K562 (cell line): ENCODE data around the gene CERS6. TPM values are rescaled to one million over a fixed set of nuclear protein-coding genes. Genes with fewer than 3 reads are reported as not detected.

Source experiments
- EP300 ChIP-seq: IDR thresholded peaks from 2 replicates; pipeline ENCODE4 v1.6.1; 2012; ENCODE audit warnings: low read length, improper control_type of control experiment
- GABPA ChIP-seq: fragments of 200-800 bp; sonication (Bioruptor generic); conservative IDR thresholded peaks from 2 replicates; pipeline ENCODE4 v1.6.1; 2016; ENCODE audit warnings: low read depth, missing genetic modification characterization, missing compliant biosample characterization
- HDAC3 ChIP-seq: fragments of 450-650 bp; IDR thresholded peaks from 2 replicates; pipeline ENCODE4 v1.6.1; 2018; ENCODE audit warnings: borderline replicate concordance, mild to moderate bottlenecking, moderate library complexity; ENCODE audit not compliant: partially characterized antibody
- HSF4 ChIP-seq: fragments of 250-450 bp; sonication (Bioruptor Pico); IDR thresholded peaks from 2 replicates; pipeline ENCODE4 v2.1.2; 2022; ENCODE audit warnings: mild to moderate bottlenecking, moderate library complexity, borderline replicate concordance
- KDM1A ChIP-seq, 2 experiments: fragments of 450-650 bp; IDR thresholded peaks; 2 replicates each; pipeline ENCODE4 v1.6.1; 2016; ENCODE audit warnings: mild to moderate bottlenecking in 2 of 2
- MAFG ChIP-seq: fragments of 450-650 bp; conservative IDR thresholded peaks from 2 replicates; pipeline ENCODE4 v1.6.1; 2016; ENCODE audit warnings: missing genetic modification characterization, missing compliant biosample characterization
- MEIS2 ChIP-seq: fragments of 450-650 bp; IDR thresholded peaks from 2 replicates; pipeline ENCODE4 v1.6.1; 2014; ENCODE audit warnings: mild to moderate bottlenecking; ENCODE audit not compliant: partially characterized antibody
- MYNN ChIP-seq, 2 experiments: sonication (generic); formaldehyde crosslinking in 1 of 2; IDR thresholded peaks; 2 replicates each; pipeline versions ENCODE4 v1.5.0 to v1.6.1; 2016 to 2020; ENCODE audit warnings: antibody characterized with exemption in 1 of 2, missing genetic modification reagents in 1 of 2
- NFIX ChIP-seq: fragments of 250-450 bp; sonication (Bioruptor Pico); IDR thresholded peaks from 2 replicates; pipeline ENCODE4 v1.4.0; 2020; ENCODE audit warnings: low read depth, mild to moderate bottlenecking, moderate library complexity
- NUFIP1 ChIP-seq: fragments of 450-650 bp; IDR thresholded peaks from 2 replicates; pipeline ENCODE4 v1.6.1; 2018; ENCODE audit not compliant: partially characterized antibody
- SAFB ChIP-seq: fragments of 200-400 bp; formaldehyde crosslinking; IDR thresholded peaks from 2 replicates; pipeline ENCODE4 v1.6.1; 2017; ENCODE audit warnings: low read depth, low read length, borderline replicate concordance
- SMAD2 ChIP-seq: fragments of 150-350 bp; IDR thresholded peaks from 2 replicates; pipeline ENCODE4 v1.6.1; 2014; ENCODE audit warnings: low read depth, mild to moderate bottlenecking, low read length
- TBP ChIP-seq: optimal IDR thresholded peaks from 2 replicates; pipeline ENCODE3; 2011; ENCODE audit warnings: low read depth, low read length, improper control_type of control experiment
- TEAD4 ChIP-seq, 2 experiments: sonication (generic) in 1 of 2; formaldehyde crosslinking in 1 of 2; IDR thresholded peaks; 2 replicates each; pipeline versions ENCODE4 v1.6.1 to v1.8.0; 2012 to 2022; ENCODE audit warnings: borderline replicate concordance in 1 of 2, inconsistent platforms in 1 of 2, low read length in 1 of 2, mild to moderate bottlenecking in 1 of 2, missing genetic modification reagents in 1 of 2
- ZNF143 ChIP-seq: sonication (generic); formaldehyde crosslinking; IDR thresholded peaks from 2 replicates; pipeline ENCODE4 v1.9.0; 2022; ENCODE audit warnings: mild to moderate bottlenecking, missing genetic modification reagents
- ZNF551 ChIP-seq: fragments of 250-450 bp; sonication (Bioruptor Pico); IDR thresholded peaks from 2 replicates; pipeline ENCODE4 v1.5.0; 2021; ENCODE audit warnings: mild to moderate bottlenecking, moderate library complexity
- polyA plus RNA-seq, 8 experiments: library from polyadenylated mRNA; depleted of rRNA in 4 of 8; stranded (reverse) in 5 of 8; unstranded in 3 of 8; fragments of >200 nt; fragmentation: Nextera tagmentation in 2 of 8; fragmentation: Illumina TruSeq in 1 of 8; extraction: Ambion mirVana in 2 of 8; extraction: Trizol in 1 of 8; gene quantifications; 2 replicates each; pipeline versions ENCODE4 v1.2.1 to v1.2.3, GENCODE V29; 2011 to 2014; ENCODE audit warnings: inconsistent platforms in 1 of 8, missing spikeins in 1 of 8
- total RNA-seq, 7 experiments: library from RNA; depleted of rRNA in 6 of 7; stranded (reverse); fragments of >200 nt in 6 of 7; fragmentation: Illumina TruSeq in 2 of 7; extraction: Trizol in 2 of 7; gene quantifications; 2 replicates each; pipeline versions ENCODE4 v1.2.1 to v1.2.3, GENCODE V29; 2011 to 2021; ENCODE audit warnings: low replicate concordance in 1 of 7
- TF ChIP-seq, protein P1 (sequence below): sonication (generic); formaldehyde crosslinking; IDR thresholded peaks from 2 replicates; pipeline ENCODE4 v1.8.1; 2023; ENCODE audit warnings: mild to moderate bottlenecking, missing genetic modification reagents
- TF ChIP-seq, protein P2 (sequence below), 3 experiments: fragments of 200-800 bp in 1 of 3; sonication (Bioruptor generic) in 1 of 3; sonication (generic) in 1 of 3; formaldehyde crosslinking in 1 of 3; IDR thresholded peaks; 2 replicates each; pipeline versions ENCODE4 v1.6.1 to v1.8.0; 2016 to 2022; ENCODE audit warnings: mild to moderate bottlenecking in 2 of 3, missing compliant biosample characterization in 2 of 3, missing genetic modification characterization in 2 of 3, missing genetic modification reagents in 1 of 3
- TF ChIP-seq, protein P3 (sequence below): fragments of 250-450 bp; sonication (Bioruptor Pico); IDR thresholded peaks from 2 replicates; pipeline ENCODE4 v1.4.0; 2020; ENCODE audit warnings: mild to moderate bottlenecking
- TF ChIP-seq, protein P4 (sequence below): fragments of 450-650 bp; IDR thresholded peaks from 2 replicates; pipeline ENCODE4 v1.6.1; 2016; ENCODE audit warnings: antibody characterized with exemption

Gene CERS6
- total and polyA plus RNA-seq, 9 of the 15 experiments (the other 6 are each of a cell fraction or from before 2014, with no cell fraction given) = 1.6 to 13.6 (median 11.4) TPM

DNA sequence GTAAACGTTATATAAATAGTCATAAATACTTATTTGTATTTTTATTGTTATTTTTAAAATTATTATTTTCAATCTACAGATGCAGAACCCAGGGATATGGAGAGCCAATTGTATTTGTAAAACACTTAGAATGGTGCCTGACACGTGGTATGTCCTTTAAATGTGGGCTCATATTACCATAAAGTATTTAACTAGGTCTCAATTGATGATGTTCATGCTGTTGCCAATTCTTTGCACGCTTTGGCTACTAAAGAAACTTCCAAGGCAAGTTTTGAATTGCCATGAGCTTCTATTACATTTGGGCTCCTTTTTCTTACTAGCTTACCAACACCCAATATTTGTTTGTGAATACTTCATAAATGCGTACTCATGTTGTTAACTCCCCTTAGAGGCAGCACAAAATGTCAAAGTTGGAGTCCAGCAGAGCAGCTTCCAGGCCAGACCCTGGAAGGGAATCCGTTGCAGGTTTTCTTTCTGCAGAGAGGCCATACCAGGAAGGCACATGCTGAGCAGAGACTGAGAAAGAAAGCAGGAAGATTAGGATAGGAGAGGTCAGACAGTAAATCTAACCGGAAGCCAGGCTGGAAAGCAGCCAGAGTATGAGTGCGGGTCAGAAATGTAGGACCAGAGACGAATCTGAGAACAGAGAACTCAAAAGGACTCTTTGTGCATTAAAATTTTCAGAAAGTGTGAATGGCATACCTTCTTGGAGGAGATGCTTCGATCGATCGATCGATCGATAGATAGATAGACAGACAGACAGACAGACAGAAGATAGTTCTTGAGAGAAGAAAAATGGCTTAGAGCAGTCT lies 342.2 kb downstream of the CERS6 start (continued):
- TF ChIP-seq TEAD4 (IDR thresholded peaks at IDR 0.05; ENCODE audit: low read length) (peak; percentile 81), TEAD4 (CRISPR knock-in tag; IDR thresholded peaks at IDR 0.05; ENCODE audit: borderline replicate concordance) (no peak), TBP (peak; percentile 46), HSF4 (CRISPR knock-in tag) (peak; percentile 79; the same call in 1 of the 2 replicates), SAFB (no peak), MAFG (tag) (peak; percentile 16; the same call in 1 of the 2 replicates), ZNF143 (no peak), HDAC3 (peak; percentile 83), MYNN (IDR thresholded peaks at IDR 0.05) (peak; percentile 96), MYNN (CRISPR knock-in tag; IDR thresholded peaks at IDR 0.05) (no peak), GABPA (tag) (peak; percentile 66), SMAD2 (no peak), MEIS2 (peak; percentile 93), EP300 (peak; percentile 86; the same call in 1 of the 2 replicates), ZNF551 (CRISPR knock-in tag) (peak; percentile 70; the same call in 1 of the 2 replicates), KDM1A (IDR thresholded peaks at IDR 0.05) (peak; percentile 79 to 85), NUFIP1 (peak; percentile 76), NFIX (CRISPR knock-in tag) (peak; percentile 24; the same call in 1 of the 2 replicates)
- TF ChIP-seq, protein P1, sequence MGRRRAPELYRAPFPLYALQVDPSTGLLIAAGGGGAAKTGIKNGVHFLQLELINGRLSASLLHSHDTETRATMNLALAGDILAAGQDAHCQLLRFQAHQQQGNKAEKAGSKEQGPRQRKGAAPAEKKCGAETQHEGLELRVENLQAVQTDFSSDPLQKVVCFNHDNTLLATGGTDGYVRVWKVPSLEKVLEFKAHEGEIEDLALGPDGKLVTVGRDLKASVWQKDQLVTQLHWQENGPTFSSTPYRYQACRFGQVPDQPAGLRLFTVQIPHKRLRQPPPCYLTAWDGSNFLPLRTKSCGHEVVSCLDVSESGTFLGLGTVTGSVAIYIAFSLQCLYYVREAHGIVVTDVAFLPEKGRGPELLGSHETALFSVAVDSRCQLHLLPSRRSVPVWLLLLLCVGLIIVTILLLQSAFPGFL (CRISPR knock-in tag) = no peak
- TF ChIP-seq, protein P2, sequence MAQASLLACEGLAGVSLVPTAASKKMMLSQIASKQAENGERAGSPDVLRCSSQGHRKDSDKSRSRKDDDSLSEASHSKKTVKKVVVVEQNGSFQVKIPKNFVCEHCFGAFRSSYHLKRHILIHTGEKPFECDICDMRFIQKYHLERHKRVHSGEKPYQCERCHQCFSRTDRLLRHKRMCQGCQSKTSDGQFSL (CRISPR knock-in tag; IDR thresholded peaks at IDR 0.05) = no peak
- TF ChIP-seq, protein P2 (tag; IDR thresholded peaks at IDR 0.05) = peak in 1 of 2 experiments; percentile 52; a peak in 1 of 4 replicates
- TF ChIP-seq, protein P3, sequence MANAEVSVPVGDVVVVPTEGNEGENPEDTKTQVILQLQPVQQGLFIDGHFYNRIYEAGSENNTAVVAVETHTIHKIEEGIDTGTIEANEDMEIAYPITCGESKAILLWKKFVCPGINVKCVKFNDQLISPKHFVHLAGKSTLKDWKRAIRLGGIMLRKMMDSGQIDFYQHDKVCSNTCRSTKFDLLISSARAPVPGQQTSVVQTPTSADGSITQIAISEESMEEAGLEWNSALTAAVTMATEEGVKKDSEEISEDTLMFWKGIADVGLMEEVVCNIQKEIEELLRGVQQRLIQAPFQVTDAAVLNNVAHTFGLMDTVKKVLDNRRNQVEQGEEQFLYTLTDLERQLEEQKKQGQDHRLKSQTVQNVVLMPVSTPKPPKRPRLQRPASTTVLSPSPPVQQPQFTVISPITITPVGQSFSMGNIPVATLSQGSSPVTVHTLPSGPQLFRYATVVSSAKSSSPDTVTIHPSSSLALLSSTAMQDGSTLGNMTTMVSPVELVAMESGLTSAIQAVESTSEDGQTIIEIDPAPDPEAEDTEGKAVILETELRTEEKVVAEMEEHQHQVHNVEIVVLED (CRISPR knock-in tag) = peak; percentile 7; the same call in 1 of the 2 replicates
- TF ChIP-seq, protein P4, sequence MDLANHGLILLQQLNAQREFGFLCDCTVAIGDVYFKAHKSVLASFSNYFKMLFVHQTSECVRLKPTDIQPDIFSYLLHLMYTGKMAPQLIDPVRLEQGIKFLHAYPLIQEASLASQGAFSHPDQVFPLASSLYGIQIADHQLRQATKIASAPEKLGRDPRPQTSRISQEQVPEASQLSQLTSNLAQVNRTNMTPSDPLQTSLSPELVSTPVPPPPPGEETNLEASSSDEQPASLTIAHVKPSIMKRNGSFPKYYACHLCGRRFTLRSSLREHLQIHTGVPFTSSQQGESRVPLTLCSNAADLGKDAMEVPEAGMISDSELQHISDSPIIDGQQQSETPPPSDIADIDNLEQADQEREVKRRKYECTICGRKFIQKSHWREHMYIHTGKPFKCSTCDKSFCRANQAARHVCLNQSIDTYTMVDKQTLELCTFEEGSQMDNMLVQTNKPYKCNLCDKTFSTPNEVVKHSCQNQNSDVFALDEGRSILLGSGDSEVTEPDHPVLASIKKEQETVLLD = peak; percentile 51; the same call in 1 of the 2 replicates
